ENCODE data around the gene TMEM213. TPM values are rescaled to one million over a fixed set of nuclear protein-coding genes. Genes with fewer than 3 reads are reported as not detected.

TMEM213 gene
- total and polyA plus RNA-seq, 2 of the 13 experiments (the other 11 are each of a cell fraction or from before 2014, with no cell fraction given): not detected

DNA sequence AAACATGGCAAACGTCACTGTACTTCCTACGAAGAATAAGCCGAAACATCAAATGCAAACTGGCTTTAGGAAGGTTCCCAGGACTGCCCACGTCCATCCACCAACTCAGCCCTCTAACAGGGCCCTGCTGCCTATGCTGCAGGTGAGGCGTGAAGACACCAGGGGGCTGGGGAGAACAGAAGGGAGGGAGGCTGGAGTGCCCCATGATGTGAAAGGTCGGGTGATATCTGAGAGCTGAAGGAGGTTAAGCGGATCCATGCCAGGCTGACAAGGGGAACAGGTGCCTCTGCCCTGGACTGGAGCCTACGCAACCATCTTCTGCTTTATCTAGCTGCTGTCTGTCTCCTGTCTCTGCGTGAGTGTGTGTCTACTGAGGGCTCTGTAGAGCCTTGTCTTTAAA lies 40.4 kb downstream of the TMEM213 start:
- H3K4me2 ChIP-seq (ENCODE audit: low read depth, low read length): no peak overlapping the region
- H2AFZ ChIP-seq (ENCODE audit: low read length): no peak overlapping the region
- no peaks in the 10 kb centered on the region for H3K4me1 ChIP-seq (ENCODE audit: insufficient read depth, low read length)
- DNase-seq (ENCODE audit: low spot score) (no peak), ATAC-seq (peak; percentile 75), FAIRE-seq (no peak)
- no peaks in the 10 kb centered on the region for H4K20me1 ChIP-seq (ENCODE audit: insufficient read depth, low read length)
- ChIA-PET POLR2A (no interaction called here), CTCF (ENCODE audit: low intra/inter-chr PET ratio, low total read pairs) (no interaction called here)
- intact Hi-C loops (cut with micrococcal nuclease; ENCODE audit: unreplicated experiment) (no loop called here), in situ Hi-C loops (cut with HindIII; ENCODE audit: extremely low pct_ligation_motif_present, low pct_unique_long_range_greater_than_20kb) (no loop called here)
- H3K27ac ChIP-seq (ENCODE audit: extremely low read length, insufficient read depth, low read length): no peak overlapping the region
- no peak overlapping the region for H3K9ac ChIP-seq (ENCODE audit: insufficient read depth, low read depth, low read length)
- no peaks in the 10 kb centered on the region for H3K27me3 ChIP-seq (ENCODE audit: control insufficient read depth in 1 of 2, insufficient read depth in 2 of 2, low read length in 2 of 2)
- 91% methylated on average over 9 of the region's 9 CpGs for WGBS (ENCODE audit: low lambda C conversion rate)
- no peaks in the 10 kb centered on the region for H3K79me2 ChIP-seq (ENCODE audit: insufficient read depth, low read length)
- no TSS peak for BruUV-seq (replicated peaks)
- TF ChIP-seq, protein P1, sequence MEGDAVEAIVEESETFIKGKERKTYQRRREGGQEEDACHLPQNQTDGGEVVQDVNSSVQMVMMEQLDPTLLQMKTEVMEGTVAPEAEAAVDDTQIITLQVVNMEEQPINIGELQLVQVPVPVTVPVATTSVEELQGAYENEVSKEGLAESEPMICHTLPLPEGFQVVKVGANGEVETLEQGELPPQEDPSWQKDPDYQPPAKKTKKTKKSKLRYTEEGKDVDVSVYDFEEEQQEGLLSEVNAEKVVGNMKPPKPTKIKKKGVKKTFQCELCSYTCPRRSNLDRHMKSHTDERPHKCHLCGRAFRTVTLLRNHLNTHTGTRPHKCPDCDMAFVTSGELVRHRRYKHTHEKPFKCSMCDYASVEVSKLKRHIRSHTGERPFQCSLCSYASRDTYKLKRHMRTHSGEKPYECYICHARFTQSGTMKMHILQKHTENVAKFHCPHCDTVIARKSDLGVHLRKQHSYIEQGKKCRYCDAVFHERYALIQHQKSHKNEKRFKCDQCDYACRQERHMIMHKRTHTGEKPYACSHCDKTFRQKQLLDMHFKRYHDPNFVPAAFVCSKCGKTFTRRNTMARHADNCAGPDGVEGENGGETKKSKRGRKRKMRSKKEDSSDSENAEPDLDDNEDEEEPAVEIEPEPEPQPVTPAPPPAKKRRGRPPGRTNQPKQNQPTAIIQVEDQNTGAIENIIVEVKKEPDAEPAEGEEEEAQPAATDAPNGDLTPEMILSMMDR (CRISPR knock-in tag; IDR thresholded peaks at IDR 0.05): no peak
- TF ChIP-seq, protein P2, sequence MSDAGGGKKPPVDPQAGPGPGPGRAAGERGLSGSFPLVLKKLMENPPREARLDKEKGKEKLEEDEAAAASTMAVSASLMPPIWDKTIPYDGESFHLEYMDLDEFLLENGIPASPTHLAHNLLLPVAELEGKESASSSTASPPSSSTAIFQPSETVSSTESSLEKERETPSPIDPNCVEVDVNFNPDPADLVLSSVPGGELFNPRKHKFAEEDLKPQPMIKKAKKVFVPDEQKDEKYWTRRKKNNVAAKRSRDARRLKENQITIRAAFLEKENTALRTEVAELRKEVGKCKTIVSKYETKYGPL (CRISPR knock-in tag; IDR thresholded peaks at IDR 0.05): no peak
- no peak overlapping the region for H3K4me3 ChIP-seq (replicated peaks in 1 of 3; ENCODE audit: insufficient read depth in 1 of 3, low read depth in 2 of 3, low read length in 3 of 3)
- no peaks in the 10 kb centered on the region for H3K9me3 ChIP-seq (ENCODE audit: low read length)
- no peaks in the 10 kb centered on the region for H3K36me3 ChIP-seq (replicated peaks in 1 of 2; ENCODE audit: control insufficient read depth in 1 of 2, insufficient read depth in 2 of 2, low read length in 2 of 2)

DNA sequence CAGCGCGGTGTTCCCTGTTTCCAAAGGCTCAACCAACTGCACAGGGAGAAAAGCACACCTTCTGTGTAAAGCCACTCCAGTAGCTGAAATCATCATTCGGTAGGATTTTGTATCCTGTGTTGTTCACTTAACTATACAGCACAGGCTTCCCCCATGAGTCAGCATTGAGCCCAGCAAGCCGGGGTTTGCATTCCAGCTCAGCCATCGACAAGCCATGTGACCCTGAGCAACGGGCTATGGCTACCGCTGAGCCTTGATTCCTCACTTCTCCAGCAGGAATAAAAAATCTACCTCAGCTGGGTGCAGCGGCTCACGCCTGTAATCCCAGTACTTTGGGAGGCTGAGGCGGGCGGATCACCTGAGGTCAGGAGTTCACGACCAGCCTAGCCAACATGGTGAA lies 44.3 kb downstream of the TMEM213 start:
- Histone ChIP-seq H2AFZ (ENCODE audit: low read length) (no peak overlapping the region), H3K79me2 (ENCODE audit: insufficient read depth, low read length) (no peaks in the 10 kb centered on the region), H3K9me3 (ENCODE audit: low read length) (no peaks in the 10 kb centered on the region), H3K4me2 (ENCODE audit: low read depth, low read length) (no peak overlapping the region), H3K36me3 (replicated peaks in 1 of 2; ENCODE audit: control insufficient read depth in 1 of 2, insufficient read depth in 2 of 2, low read length in 2 of 2) (no peaks in the 10 kb centered on the region), H3K9ac (ENCODE audit: insufficient read depth, low read depth, low read length) (no peak overlapping the region), H3K4me1 (ENCODE audit: insufficient read depth, low read length) (no peaks in the 10 kb centered on the region), H3K27me3 (ENCODE audit: control insufficient read depth in 1 of 2, insufficient read depth in 2 of 2, low read length in 2 of 2) (no peaks in the 10 kb centered on the region), H3K27ac (ENCODE audit: extremely low read length, insufficient read depth, low read length) (no peak overlapping the region), H3K4me3 (replicated peaks in 1 of 3; ENCODE audit: insufficient read depth in 1 of 3, low read depth in 2 of 3, low read length in 3 of 3) (no peak overlapping the region), H4K20me1 (ENCODE audit: insufficient read depth, low read length) (no peaks in the 10 kb centered on the region)
- ChIA-PET CTCF (ENCODE audit: low intra/inter-chr PET ratio, low total read pairs) (no interaction called here), POLR2A (no interaction called here)
- TF ChIP-seq ZNF143 (CRISPR knock-in tag; IDR thresholded peaks at IDR 0.05) (no peak), SP140L (CRISPR knock-in tag; IDR thresholded peaks at IDR 0.05; ENCODE audit: borderline replicate concordance) (no peak), RNF2 (conservative IDR thresholded peaks at IDR 0.05; ENCODE audit: low read depth) (no peak), SUZ12 (IDR thresholded peaks at IDR 0.05; ENCODE audit: low read depth, low read length) (no peak), ZNF616 (CRISPR knock-in tag; IDR thresholded peaks at IDR 0.05; ENCODE audit: low read depth) (no peak), CC2D1A (CRISPR knock-in tag; IDR thresholded peaks at IDR 0.05) (no peak), ZNF672 (CRISPR knock-in tag; IDR thresholded peaks at IDR 0.05) (no peak), EZH2 (conservative IDR thresholded peaks at IDR 0.05; ENCODE audit: low read depth, low read length) (no peak), ZNF703 (CRISPR knock-in tag; IDR thresholded peaks at IDR 0.05; ENCODE audit: borderline replicate concordance) (no peak), TGIF2 (CRISPR knock-in tag; IDR thresholded peaks at IDR 0.05) (no peak)
- in situ Hi-C loops (cut with HindIII; ENCODE audit: extremely low pct_ligation_motif_present, low pct_unique_long_range_greater_than_20kb): no loop called here
- no TSS peak for BruUV-seq (replicated peaks)
- no peak for DNase-seq (ENCODE audit: low spot score)
- no peak for FAIRE-seq
- intact Hi-C loops (cut with micrococcal nuclease; ENCODE audit: unreplicated experiment): no loop called here
- WGBS (ENCODE audit: low lambda C conversion rate): 94% methylated on average over 10 of the region's 12 CpGs
- no peak for ATAC-seq

Data from HepG2 (cell line).